ENCODE results near the gene TCF4.
A peak's percentile ranks its signal among the peaks of the same experiment; 100 is the strongest.

The TCF4 gene

GRCh38 chr18:55443776-55444175, 144.2 kb downstream of the TCF4 start:
- Mint-ChIP-seq H3K27me3 (ENCODE audit: low read depth, poor library complexity) (no peaks in the 10 kb centered on the region), H3K4me1 (peaks cover 43% of the 10 kb centered on the region), H3K36me3 (ENCODE audit: low read depth) (peaks cover 64% of the 10 kb centered on the region), H3K9me3 (peaks cover 41% of the 10 kb centered on the region), H3K27ac (no peak overlapping the region), H3K4me3 (no peak overlapping the region)
- DNase-seq = no peak
- no peak for TF ChIP-seq CTCF (IDR thresholded peaks at IDR 0.05)

- no peak overlapping the region for H3K27ac Mint-ChIP-seq
- DNase-seq = no peak
- H3K36me3 Mint-ChIP-seq (ENCODE audit: low read depth) = peaks cover 58% of the 10 kb centered on the region
- H3K4me1 Mint-ChIP-seq = peaks cover 47% of the 10 kb centered on the region
- no peaks in the 10 kb centered on the region for H3K27me3 Mint-ChIP-seq (ENCODE audit: low read depth, poor library complexity)
- peaks cover 34% of the 10 kb centered on the region for H3K9me3 Mint-ChIP-seq
- no peak overlapping the region for H3K4me3 Mint-ChIP-seq
- no peak for TF ChIP-seq CTCF (IDR thresholded peaks at IDR 0.05)
Observed at GRCh38 chr18:55442561-55442960, 145.4 kb downstream of the TCF4 start.

- Mint-ChIP-seq H3K27me3 (ENCODE audit: low read depth, poor library complexity) (no peaks in the 10 kb centered on the region), H3K27ac (peak overlapping the region; percentile 21), H3K36me3 (ENCODE audit: low read depth) (peaks cover 50% of the 10 kb centered on the region), H3K4me3 (no peak overlapping the region), H3K9me3 (peaks cover 20% of the 10 kb centered on the region), H3K4me1 (peaks cover 51% of the 10 kb centered on the region)
- no peak for TF ChIP-seq CTCF (IDR thresholded peaks at IDR 0.05)
- no peak for DNase-seq
Observed at GRCh38 chr18:55440988-55441387, 147.0 kb downstream of the TCF4 start.

GRCh38 chr18:55439056-55439455, 148.9 kb downstream of the TCF4 start:
- no peak for TF ChIP-seq CTCF (IDR thresholded peaks at IDR 0.05)
- H3K4me3 Mint-ChIP-seq = no peak overlapping the region
- H3K9me3 Mint-ChIP-seq = peaks cover 17% of the 10 kb centered on the region
- H3K27me3 Mint-ChIP-seq (ENCODE audit: low read depth, poor library complexity) = no peaks in the 10 kb centered on the region
- peak overlapping the region; percentile 29 for H3K27ac Mint-ChIP-seq
- no peak for DNase-seq
- H3K4me1 Mint-ChIP-seq = peaks cover 62% of the 10 kb centered on the region
- peaks cover 50% of the 10 kb centered on the region for H3K36me3 Mint-ChIP-seq (ENCODE audit: low read depth)

GRCh38 chr18:55435592-55435991, 152.4 kb downstream of the TCF4 start:
- no peak for TF ChIP-seq CTCF (IDR thresholded peaks at IDR 0.05)
- DNase-seq = no peak
- Mint-ChIP-seq H3K36me3 (ENCODE audit: low read depth) (peaks cover 57% of the 10 kb centered on the region), H3K4me1 (peaks cover 75% of the 10 kb centered on the region), H3K27ac (peak overlapping the region; percentile 49), H3K4me3 (no peak overlapping the region), H3K27me3 (ENCODE audit: low read depth, poor library complexity) (no peaks in the 10 kb centered on the region), H3K9me3 (peaks cover 21% of the 10 kb centered on the region)

- Mint-ChIP-seq H3K27ac (peak overlapping the region; percentile 70), H3K36me3 (ENCODE audit: low read depth) (peaks cover 66% of the 10 kb centered on the region), H3K27me3 (ENCODE audit: low read depth, poor library complexity) (no peaks in the 10 kb centered on the region), H3K9me3 (peaks cover 21% of the 10 kb centered on the region), H3K4me3 (peak overlapping the region; percentile 1), H3K4me1 (peaks cover 67% of the 10 kb centered on the region)
- DNase-seq = peak; percentile 7
- no peak for TF ChIP-seq CTCF (IDR thresholded peaks at IDR 0.05)
Observed at GRCh38 chr18:55433648-55434047, 154.3 kb downstream of the TCF4 start.
